IPS-20b (cell line): Measurements from ENCODE around the gene PTPN4.

ENCODE experiments used
- H3K27ac ChIP-seq: one replicate; pipeline ENCODE4 v1.5.1; 2013; ENCODE audit warnings: low read length
- H3K27me3 ChIP-seq: 2 replicates; pipeline ENCODE4 v1.6.1; 2013; ENCODE audit warnings: mild to moderate bottlenecking, low read length, inconsistent platforms; ENCODE audit not compliant: insufficient read depth
- H3K36me3 ChIP-seq: 2 replicates; pipeline ENCODE4 v1.6.1; 2013; ENCODE audit warnings: low read depth, mild to moderate bottlenecking, inconsistent platforms, low read length, moderate library complexity; ENCODE audit not compliant: insufficient read depth
- H3K4me1 ChIP-seq: 2 replicates; pipeline ENCODE4 v1.6.1; 2013; ENCODE audit warnings: mild to moderate bottlenecking, control low read depth, inconsistent platforms, low read length, moderate library complexity; ENCODE audit not compliant: insufficient read depth
- H3K4me3 ChIP-seq: 2 replicates; pipeline ENCODE4 v1.5.1; 2013; ENCODE audit warnings: mild to moderate bottlenecking, low read length, inconsistent platforms
- H3K9ac ChIP-seq: 2 replicates; pipeline ENCODE4 v1.6.1; 2013; ENCODE audit warnings: low read depth, mild to moderate bottlenecking, inconsistent platforms, low read length, moderate library complexity
- H3K9me3 ChIP-seq: 2 replicates; pipeline ENCODE4 v1.6.1; 2013; ENCODE audit warnings: mild to moderate bottlenecking, low read depth, low read length, inconsistent platforms; ENCODE audit not compliant: insufficient read depth

PTPN4 gene

GRCh38 chr2:119864318-119864717 is 104.6 kb downstream of the PTPN4 start:
- Histone ChIP-seq H3K4me3 (no peak overlapping the region), H3K9me3 (no peaks in the 10 kb centered on the region; the same call in 1 of the 2 replicates), H3K27me3 (no peaks in the 10 kb centered on the region), H3K27ac (no peak overlapping the region), H3K36me3 (peaks cover 13% of the 10 kb centered on the region), H3K9ac (no peak overlapping the region), H3K4me1 (peaks cover 6% of the 10 kb centered on the region)

DNA sequence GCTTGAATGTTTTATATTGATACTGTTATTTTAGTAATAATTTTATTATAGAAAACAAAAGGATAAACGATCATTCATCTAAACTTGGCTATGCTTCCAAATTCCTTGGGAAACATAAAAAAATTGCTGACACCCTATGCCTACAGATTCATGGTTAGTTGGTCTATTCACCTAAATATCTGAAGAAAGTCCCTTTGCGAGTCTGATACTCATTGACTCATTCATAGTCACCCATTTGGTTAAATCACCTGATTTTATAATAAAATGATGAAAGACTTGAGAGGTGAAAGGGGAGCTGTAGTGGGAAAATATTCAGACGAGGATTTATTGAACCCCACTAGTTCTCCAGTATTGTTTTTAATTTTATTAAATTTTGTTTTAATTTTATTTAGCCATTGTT is 112.0 kb downstream of the PTPN4 start:
- H3K9me3 ChIP-seq, result no peaks in the 10 kb centered on the region; the same call in 1 of the 2 replicates
- H3K4me1 ChIP-seq, result no peaks in the 10 kb centered on the region
- no peak overlapping the region for H3K4me3 ChIP-seq
- H3K36me3 ChIP-seq, result no peaks in the 10 kb centered on the region; the same call in 1 of the 2 replicates
- H3K9ac ChIP-seq, result no peak overlapping the region
- no peaks in the 10 kb centered on the region for H3K27me3 ChIP-seq
- H3K27ac ChIP-seq, result no peak overlapping the region

DNA sequence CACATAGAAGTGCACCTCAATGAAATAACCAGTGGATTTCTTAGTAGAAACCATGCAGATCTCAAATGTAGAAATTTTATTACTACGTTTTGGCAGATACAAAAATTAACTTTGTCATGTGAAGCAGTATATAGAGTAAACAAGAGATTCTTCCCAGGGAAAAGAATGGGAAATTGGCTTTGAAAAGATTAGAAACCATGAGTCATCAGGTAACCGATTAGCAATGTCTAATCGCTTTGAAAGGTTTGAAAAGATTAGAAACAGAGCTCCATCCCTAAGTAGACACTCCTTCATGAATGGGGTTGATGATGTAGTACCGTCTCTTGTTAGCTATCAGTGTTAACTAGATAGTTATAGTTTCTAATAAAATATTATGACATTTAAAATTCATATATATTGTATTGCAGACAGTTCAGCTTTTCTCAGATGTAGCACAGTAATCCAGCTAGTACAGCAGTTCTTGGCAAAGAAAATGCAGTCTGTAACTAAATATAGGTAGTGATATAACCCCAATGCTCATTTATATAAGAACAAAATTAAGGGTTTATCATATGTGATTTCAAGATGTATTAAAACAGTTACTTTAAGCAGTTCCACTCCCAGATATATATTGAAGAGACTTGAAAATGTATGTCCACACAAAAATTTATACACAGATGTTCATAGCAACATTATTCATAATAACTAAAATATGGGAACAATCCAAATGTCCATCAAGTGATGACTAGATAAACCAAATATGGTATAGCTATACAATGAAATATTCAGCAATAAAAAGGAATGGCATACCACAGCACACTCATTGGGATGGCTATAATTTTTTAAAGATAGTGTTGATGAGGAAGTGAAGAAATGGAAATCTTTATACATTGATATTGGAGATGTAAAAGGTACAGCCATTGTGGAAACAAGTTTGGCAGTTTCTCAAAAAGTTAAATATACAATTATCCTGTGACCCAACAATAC is 113.9 kb downstream of the PTPN4 start:
- no peaks in the 10 kb centered on the region for H3K9me3 ChIP-seq
- no peak overlapping the region for H3K27ac ChIP-seq
- no peaks in the 10 kb centered on the region for H3K4me1 ChIP-seq
- H3K36me3 ChIP-seq, result no peaks in the 10 kb centered on the region; the same call in 1 of the 2 replicates
- no peak overlapping the region for H3K9ac ChIP-seq
- no peak overlapping the region for H3K4me3 ChIP-seq
- no peaks in the 10 kb centered on the region for H3K27me3 ChIP-seq

- H3K36me3 ChIP-seq, result no peaks in the 10 kb centered on the region; the same call in 1 of the 2 replicates
- no peaks in the 10 kb centered on the region for H3K9me3 ChIP-seq
- H3K4me1 ChIP-seq, result peaks cover 5% of the 10 kb centered on the region; the same call in 1 of the 2 replicates
- no peak overlapping the region for H3K9ac ChIP-seq
- H3K4me3 ChIP-seq, result no peak overlapping the region
- no peaks in the 10 kb centered on the region for H3K27me3 ChIP-seq
- H3K27ac ChIP-seq, result no peak overlapping the region
Measured at GRCh38 chr2:119879502-119879901, 119.8 kb downstream of the PTPN4 start.

DNA sequence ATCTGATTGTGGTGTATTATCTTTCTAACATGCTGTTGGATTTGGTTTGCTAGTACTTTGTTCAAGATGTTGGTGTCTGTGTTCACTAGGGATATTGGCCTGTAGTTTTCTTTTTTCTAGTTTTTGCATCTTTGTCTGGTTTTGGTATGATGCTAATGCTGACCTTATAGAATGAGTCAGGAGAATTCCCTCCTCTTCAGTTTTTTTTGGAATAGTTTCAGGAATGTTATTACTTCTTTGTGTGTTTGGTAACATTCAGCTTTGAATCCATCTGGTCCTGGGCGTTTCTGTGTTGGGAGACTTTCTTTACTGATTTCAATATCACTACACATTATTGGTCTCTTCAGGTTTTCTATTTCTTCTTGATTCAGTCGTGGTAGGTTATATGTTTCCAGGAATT is 129.0 kb downstream of the PTPN4 start:
- Histone ChIP-seq H3K27me3 (no peaks in the 10 kb centered on the region), H3K4me3 (no peak overlapping the region), H3K9me3 (no peaks in the 10 kb centered on the region), H3K27ac (no peak overlapping the region), H3K36me3 (peaks cover 42% of the 10 kb centered on the region), H3K4me1 (no peaks in the 10 kb centered on the region), H3K9ac (no peak overlapping the region)

GRCh38 chr2:119897736-119898395 is 138.1 kb downstream of the PTPN4 start:
- Histone ChIP-seq H3K27me3 (no peaks in the 10 kb centered on the region), H3K9ac (no peak overlapping the region), H3K36me3 (peaks cover 45% of the 10 kb centered on the region), H3K27ac (no peak overlapping the region), H3K4me3 (no peak overlapping the region), H3K9me3 (no peaks in the 10 kb centered on the region), H3K4me1 (peaks cover 7% of the 10 kb centered on the region)

GRCh38 chr2:119901013-119901412 is 141.3 kb downstream of the PTPN4 start:
- H3K9ac ChIP-seq, result no peak overlapping the region
- H3K9me3 ChIP-seq, result no peaks in the 10 kb centered on the region
- H3K4me3 ChIP-seq, result no peak overlapping the region
- H3K4me1 ChIP-seq, result peaks cover 7% of the 10 kb centered on the region
- H3K27ac ChIP-seq, result no peak overlapping the region
- H3K27me3 ChIP-seq, result no peaks in the 10 kb centered on the region
- peaks cover 61% of the 10 kb centered on the region for H3K36me3 ChIP-seq

GRCh38 chr2:119910566-119910965 is 150.8 kb downstream of the PTPN4 start:
- no peak overlapping the region for H3K4me3 ChIP-seq
- H3K36me3 ChIP-seq, result peaks cover 53% of the 10 kb centered on the region
- H3K4me1 ChIP-seq, result no peaks in the 10 kb centered on the region

DNA sequence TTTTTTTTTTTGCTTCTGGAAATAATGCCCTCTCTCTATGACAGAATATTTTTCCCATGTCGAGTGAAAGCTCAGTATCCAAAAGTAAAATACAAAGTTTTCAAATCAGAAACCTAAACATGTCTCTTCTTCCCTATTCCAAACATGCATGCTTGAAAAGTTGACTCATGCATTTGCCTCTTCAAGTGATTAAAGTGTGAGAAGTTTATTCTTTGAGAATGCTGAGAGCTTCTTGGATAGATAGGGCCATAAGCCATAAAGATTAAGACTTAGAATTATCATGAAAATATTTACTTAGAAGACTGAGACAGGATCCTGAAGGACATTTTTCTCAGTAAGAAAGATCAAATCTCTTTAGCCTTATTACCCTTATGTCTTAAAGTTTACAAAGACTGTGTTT is 154.5 kb downstream of the PTPN4 start:
- H3K4me3 ChIP-seq, result no peak overlapping the region
- H3K4me1 ChIP-seq, result no peaks in the 10 kb centered on the region
- H3K27me3 ChIP-seq, result no peaks in the 10 kb centered on the region
- no peak overlapping the region for H3K27ac ChIP-seq
- H3K9me3 ChIP-seq, result no peaks in the 10 kb centered on the region
- peaks cover 21% of the 10 kb centered on the region for H3K36me3 ChIP-seq
- H3K9ac ChIP-seq, result no peak overlapping the region

More at GRCh38 chr2:119910566-119910965, 150.8 kb downstream of the PTPN4 start:
- no peaks in the 10 kb centered on the region for H3K9me3 ChIP-seq
- no peak overlapping the region for H3K9ac ChIP-seq
- H3K27ac ChIP-seq, result no peak overlapping the region
- no peaks in the 10 kb centered on the region for H3K27me3 ChIP-seq

DNA sequence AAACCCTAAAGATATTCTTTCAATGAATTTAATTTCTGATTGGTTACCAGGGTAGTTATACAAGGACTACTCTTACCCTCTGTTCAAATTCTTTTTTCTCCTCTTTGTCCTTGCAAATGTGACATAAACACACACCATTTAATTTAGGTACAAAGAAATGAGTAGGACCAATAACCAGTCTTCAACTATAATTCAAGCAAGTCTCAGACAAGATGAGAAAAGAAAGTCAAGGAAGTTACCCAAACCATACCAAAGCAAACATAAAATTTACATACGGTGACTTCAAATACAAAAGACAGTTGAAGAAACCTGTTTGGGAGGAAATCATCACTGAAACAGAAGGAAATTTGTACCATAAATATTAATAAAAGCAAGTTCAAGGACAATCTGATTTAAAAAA is 162.1 kb downstream of the PTPN4 start:
- H3K9me3 ChIP-seq, result no peaks in the 10 kb centered on the region
- no peaks in the 10 kb centered on the region for H3K27me3 ChIP-seq
- H3K9ac ChIP-seq, result no peak overlapping the region
- no peak overlapping the region for H3K27ac ChIP-seq
- no peak overlapping the region for H3K4me3 ChIP-seq
- no peaks in the 10 kb centered on the region for H3K36me3 ChIP-seq
- no peaks in the 10 kb centered on the region for H3K4me1 ChIP-seq

- Histone ChIP-seq H3K27me3 (no peaks in the 10 kb centered on the region), H3K27ac (no peak overlapping the region)
Measured at GRCh38 chr2:119922699-119923098, 163.0 kb downstream of the PTPN4 start.

DNA sequence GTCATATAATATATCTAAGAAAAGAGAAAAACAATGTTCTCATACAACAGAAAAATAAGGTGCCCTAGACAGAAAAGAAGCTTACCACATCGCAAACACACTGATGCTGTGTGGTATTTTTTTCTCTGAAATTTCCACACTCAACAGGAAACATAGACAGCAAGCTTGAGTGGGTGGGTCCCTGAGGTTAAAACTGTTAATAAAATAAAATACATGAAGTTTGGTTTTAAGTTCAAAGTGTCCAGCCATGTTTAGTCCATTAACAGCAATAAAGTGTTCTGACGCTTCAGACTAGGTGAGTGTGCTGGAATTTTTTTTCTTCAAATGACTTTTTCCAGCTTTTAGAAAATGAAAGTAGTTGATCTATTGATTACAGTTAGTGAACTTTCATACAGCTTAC is 169.8 kb downstream of the PTPN4 start:
- Histone ChIP-seq H3K27ac (no peak overlapping the region), H3K4me1 (no peaks in the 10 kb centered on the region), H3K27me3 (no peaks in the 10 kb centered on the region), H3K9me3 (no peaks in the 10 kb centered on the region), H3K4me3 (no peak overlapping the region), H3K9ac (no peak overlapping the region), H3K36me3 (peaks cover 28% of the 10 kb centered on the region)

More at GRCh38 chr2:119922699-119923098, 163.0 kb downstream of the PTPN4 start:
- Histone ChIP-seq H3K4me3 (no peak overlapping the region), H3K36me3 (no peaks in the 10 kb centered on the region), H3K9me3 (no peaks in the 10 kb centered on the region), H3K4me1 (no peaks in the 10 kb centered on the region), H3K9ac (no peak overlapping the region)
